HFFc6 (cell line): ENCODE data around the gene NECTIN2. TPM values are rescaled to one million over a fixed set of nuclear protein-coding genes. Genes with fewer than 3 reads are reported as not detected.
"Not testable (repeated sequence)": the region's sequence is repeated elsewhere in the genome, so short reads cannot be mapped to it uniquely, and the experiment has no call there.

ENCODE experiments used
- DNase-seq: peaks from one replicate; pipeline ENCODE4 v3.0.0-alpha.2; 2018
- H3K27ac Mint-ChIP-seq: 2 replicates; pipeline ENCODE4 v1.8.0; 2020; ENCODE audit warnings: mild to moderate bottlenecking, mixed read lengths
- H3K27me3 Mint-ChIP-seq: 2 replicates; pipeline ENCODE4 v1.8.0; 2021; ENCODE audit warnings: mild to moderate bottlenecking, moderate library complexity, mixed read lengths; ENCODE audit not compliant: insufficient read depth
- H3K36me3 Mint-ChIP-seq: 2 replicates; pipeline ENCODE4 v1.8.0; 2021; ENCODE audit warnings: low read depth, mixed read lengths
- H3K4me1 Mint-ChIP-seq: 2 replicates; pipeline ENCODE4 v1.8.0; 2020; ENCODE audit warnings: low read depth, mixed read lengths
- H3K4me3 Mint-ChIP-seq: 2 replicates; pipeline ENCODE4 v1.8.0; 2020; ENCODE audit warnings: mild to moderate bottlenecking, moderate library complexity, mixed read lengths
- H3K9me3 Mint-ChIP-seq: 2 replicates; pipeline ENCODE4 v1.8.0; 2020; ENCODE audit warnings: mild to moderate bottlenecking, mixed read lengths
- total RNA-seq, 6 experiments: library from RNA; stranded (reverse); fragmentation: NEBNext Ultra II Directional; extraction: Animal tissue kit (Norgen Biotek cat#: 25700); gene quantifications; 2 replicates in 1 of 6; 3 replicates in 5 of 6; pipeline ENCODE4 v1.2.3, GENCODE V29; 2021
- TF ChIP-seq, protein P1 (sequence below): fragments of 200-600 bp; sonication (generic); IDR thresholded peaks from 2 replicates; pipeline ENCODE4 v1.5.0; 2021; ENCODE audit warnings: antibody characterized with exemption, mild to moderate bottlenecking

NECTIN2 gene
- total RNA-seq, 6 experiments from 2014 or later, result 126 to 152 (median 148) TPM

- TF ChIP-seq, protein P1, sequence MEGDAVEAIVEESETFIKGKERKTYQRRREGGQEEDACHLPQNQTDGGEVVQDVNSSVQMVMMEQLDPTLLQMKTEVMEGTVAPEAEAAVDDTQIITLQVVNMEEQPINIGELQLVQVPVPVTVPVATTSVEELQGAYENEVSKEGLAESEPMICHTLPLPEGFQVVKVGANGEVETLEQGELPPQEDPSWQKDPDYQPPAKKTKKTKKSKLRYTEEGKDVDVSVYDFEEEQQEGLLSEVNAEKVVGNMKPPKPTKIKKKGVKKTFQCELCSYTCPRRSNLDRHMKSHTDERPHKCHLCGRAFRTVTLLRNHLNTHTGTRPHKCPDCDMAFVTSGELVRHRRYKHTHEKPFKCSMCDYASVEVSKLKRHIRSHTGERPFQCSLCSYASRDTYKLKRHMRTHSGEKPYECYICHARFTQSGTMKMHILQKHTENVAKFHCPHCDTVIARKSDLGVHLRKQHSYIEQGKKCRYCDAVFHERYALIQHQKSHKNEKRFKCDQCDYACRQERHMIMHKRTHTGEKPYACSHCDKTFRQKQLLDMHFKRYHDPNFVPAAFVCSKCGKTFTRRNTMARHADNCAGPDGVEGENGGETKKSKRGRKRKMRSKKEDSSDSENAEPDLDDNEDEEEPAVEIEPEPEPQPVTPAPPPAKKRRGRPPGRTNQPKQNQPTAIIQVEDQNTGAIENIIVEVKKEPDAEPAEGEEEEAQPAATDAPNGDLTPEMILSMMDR, result no peak
- H3K9me3 Mint-ChIP-seq, result no peaks in the 10 kb centered on the region
- H3K27ac Mint-ChIP-seq, result no peak overlapping the region
- no peak for DNase-seq
- H3K4me1 Mint-ChIP-seq, result peaks cover 23% of the 10 kb centered on the region
- no peak overlapping the region for H3K4me3 Mint-ChIP-seq
- peaks cover 7% of the 10 kb centered on the region for H3K27me3 Mint-ChIP-seq
- peaks cover 24% of the 10 kb centered on the region for H3K36me3 Mint-ChIP-seq
Measured at GRCh38 chr19:44886141-44886540, 40.0 kb downstream of the NECTIN2 start.

DNA sequence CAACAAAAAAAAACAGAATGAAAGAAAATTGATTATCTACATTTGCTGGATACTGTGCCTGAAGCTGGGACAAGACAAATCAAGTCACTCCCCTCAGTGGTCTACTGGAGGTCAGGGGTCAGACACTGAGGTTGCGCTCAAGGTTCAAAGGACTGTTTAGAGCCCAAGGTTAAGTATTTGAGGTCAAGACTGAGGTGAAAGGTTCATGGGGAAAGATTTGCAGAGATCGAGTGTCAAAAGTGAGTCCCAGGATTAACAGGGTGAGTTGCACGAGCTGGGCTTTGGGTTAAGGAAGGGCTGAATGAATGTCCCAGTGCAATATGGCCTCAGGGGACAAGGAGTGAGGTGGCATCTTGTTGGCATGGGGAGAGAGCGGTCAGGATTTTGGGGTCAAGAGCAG, 41.6 kb downstream of the NECTIN2 start:
- Mint-ChIP-seq H3K4me3 (no peak overlapping the region), H3K36me3 (peaks cover 36% of the 10 kb centered on the region), H3K9me3 (no peaks in the 10 kb centered on the region), H3K27me3 (peaks cover 8% of the 10 kb centered on the region), H3K27ac (no peak overlapping the region), H3K4me1 (peaks cover 36% of the 10 kb centered on the region)
- no peak for DNase-seq
- TF ChIP-seq, protein P1, result no peak

DNA sequence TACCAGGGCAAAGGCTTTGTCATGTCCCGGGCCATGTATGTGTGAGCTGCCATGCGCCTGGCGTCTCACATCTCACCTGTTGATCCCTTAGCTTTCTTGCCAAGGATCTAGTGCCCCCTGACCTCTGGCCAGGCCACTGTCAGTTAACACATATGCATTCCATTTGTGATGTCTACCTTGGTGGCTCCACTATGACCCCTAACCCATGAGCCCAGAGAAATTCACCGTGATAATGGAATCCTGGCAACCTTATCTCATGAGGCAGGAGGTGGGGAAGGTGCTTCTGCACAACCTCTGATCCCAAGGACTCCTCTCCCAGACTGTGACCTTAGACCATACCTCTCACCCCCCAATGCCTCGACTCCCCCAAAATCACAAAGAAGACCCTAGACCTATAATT, 42.2 kb downstream of the NECTIN2 start:
- H3K9me3 Mint-ChIP-seq, H3K27me3 Mint-ChIP-seq, H3K4me3 Mint-ChIP-seq, DNase-seq, H3K27ac Mint-ChIP-seq: not testable (repeated sequence)
- Mint-ChIP-seq H3K36me3 (peaks cover 42% of the 10 kb centered on the region), H3K4me1 (peaks cover 42% of the 10 kb centered on the region)

DNA sequence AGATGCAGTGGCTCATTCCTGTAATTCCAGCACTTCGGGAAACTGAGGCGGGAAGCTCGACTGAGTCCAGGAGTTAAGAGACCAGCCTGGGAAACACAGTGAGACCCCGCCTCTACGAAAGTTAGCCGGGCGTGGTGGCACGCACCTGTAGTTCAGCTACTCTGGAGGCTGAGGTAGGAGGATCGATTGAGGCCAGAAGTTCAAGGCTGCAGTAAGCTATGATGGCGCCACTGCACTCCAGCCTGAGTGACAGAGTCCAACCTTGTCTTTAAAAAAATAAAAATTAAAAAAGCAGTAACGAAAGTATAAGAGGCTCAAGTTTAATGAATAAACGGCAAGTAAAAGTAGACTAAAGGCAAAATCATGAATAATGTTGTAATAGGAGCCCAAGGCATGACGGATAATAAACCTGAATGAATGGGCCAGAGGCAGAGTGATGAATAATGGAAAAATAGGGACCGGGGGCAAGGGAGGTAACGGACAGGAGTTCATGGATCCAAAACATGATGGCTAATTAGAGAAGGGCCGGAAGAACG, 43.8 kb downstream of the NECTIN2 start:
- Mint-ChIP-seq H3K4me1 (peaks cover 32% of the 10 kb centered on the region), H3K4me3 (peak overlapping the region; percentile 83), H3K36me3 (peaks cover 41% of the 10 kb centered on the region), H3K27me3 (peaks cover 8% of the 10 kb centered on the region), H3K27ac (peak overlapping the region; percentile 91), H3K9me3 (no peaks in the 10 kb centered on the region)
- TF ChIP-seq, protein P1, result no peak
- DNase-seq, result no peak

- peaks cover 8% of the 10 kb centered on the region for H3K27me3 Mint-ChIP-seq
- DNase-seq, result peak; percentile 99
- TF ChIP-seq, protein P1, result no peak
- peak overlapping the region; percentile 91 for H3K27ac Mint-ChIP-seq
- peak overlapping the region; percentile 83 for H3K4me3 Mint-ChIP-seq
- H3K9me3 Mint-ChIP-seq, result no peaks in the 10 kb centered on the region
- H3K4me1 Mint-ChIP-seq, result peaks cover 32% of the 10 kb centered on the region
- H3K36me3 Mint-ChIP-seq, result peaks cover 43% of the 10 kb centered on the region
Measured at GRCh38 chr19:44890366-44891015, 44.4 kb downstream of the NECTIN2 start.

DNA sequence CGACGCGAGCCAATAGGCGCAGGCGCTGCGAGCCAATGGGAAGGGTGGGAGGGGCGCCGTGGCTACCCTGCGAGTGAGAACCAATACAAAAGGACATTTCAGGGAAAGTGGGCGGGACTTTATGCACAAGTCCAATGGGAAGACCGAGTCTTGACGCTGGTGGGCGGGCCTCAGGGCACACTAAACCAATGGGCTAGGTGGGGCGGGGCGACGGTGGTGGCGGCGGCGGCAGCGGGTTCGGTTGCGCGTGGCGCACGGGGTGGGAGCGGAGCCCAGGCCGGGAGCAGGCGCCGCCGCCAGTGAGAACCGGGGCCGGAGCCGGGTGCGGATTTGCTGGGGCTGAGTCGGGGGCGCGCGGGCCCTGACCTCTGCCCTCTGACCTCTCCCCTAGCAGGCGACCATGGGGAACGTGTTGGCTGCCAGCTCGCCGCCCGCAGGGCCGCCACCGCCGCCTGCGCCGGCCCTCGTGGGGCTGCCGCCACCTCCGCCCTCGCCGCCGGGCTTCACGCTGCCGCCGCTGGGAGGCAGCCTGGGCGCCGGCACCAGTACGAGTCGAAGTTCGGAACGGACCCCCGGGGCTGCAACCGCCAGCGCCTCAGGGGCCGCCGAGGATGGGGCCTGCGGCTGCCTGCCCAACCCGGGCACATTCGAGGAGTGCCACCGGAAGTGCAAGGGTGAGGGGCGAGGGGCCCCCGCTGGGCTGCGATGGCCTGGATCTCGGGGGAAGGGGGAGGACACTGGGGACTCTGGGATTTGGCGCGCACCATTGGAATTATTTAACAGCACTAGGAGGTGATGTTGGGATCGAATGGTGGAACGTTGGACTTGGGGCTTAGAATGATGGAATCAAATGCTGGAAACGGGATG, 45.2 kb downstream of the NECTIN2 start, which contains the start of gene TOMM40:
Gene TOMM40 (plus strand): TSS at position 239 of the 867 bp plus-strand sequence. CDS start 162 bp downstream, at position 401.
- TF ChIP-seq, protein P1, result peak; percentile 54
- peaks cover 49% of the 10 kb centered on the region for H3K36me3 Mint-ChIP-seq
- peak; percentile 100 for DNase-seq
- H3K27me3 Mint-ChIP-seq, result peaks cover 8% of the 10 kb centered on the region
- no peaks in the 10 kb centered on the region for H3K9me3 Mint-ChIP-seq
- H3K4me1 Mint-ChIP-seq, result peaks cover 32% of the 10 kb centered on the region
- peak within 1 kb of the TSS; percentile 91 for H3K4me3 Mint-ChIP-seq
- H3K27ac Mint-ChIP-seq, result peak within 1 kb of the TSS; percentile 91
